ENCODE results near the gene TRPT1. TPM values are rescaled to one million over a fixed set of nuclear protein-coding genes. Genes with fewer than 3 reads are reported as not detected.
A peak's percentile ranks its signal among the peaks of the same experiment; 100 is the strongest.

TRPT1 gene
- total RNA-seq, 1 experiment from 2014 or later, result 58.8 TPM

GRCh38 chr11:64219354-64219684 lies 6.7 kb downstream of the TRPT1 start:
- CTCF ChIA-PET, result no interaction called here

GRCh38 chr11:64218628-64219353 lies 7.2 kb downstream of the TRPT1 start:
- Mint-ChIP-seq H3K4me3 (no peak overlapping the region), H3K27me3 (ENCODE audit: low read depth) (no peaks in the 10 kb centered on the region), H3K9me3 (no peaks in the 10 kb centered on the region), H3K4me1 (no peaks in the 10 kb centered on the region), H3K27ac (no peak overlapping the region), H3K36me3 (peaks cover 8% of the 10 kb centered on the region)
- POLR2A ChIA-PET, result interaction anchor here (1.2 kb wide), 1 partner anchor 12 kb away, joined by 4 read pairs; the partner anchor contains the start of gene FERMT3
- DNase-seq (ENCODE audit: low spot score) (no peak), ATAC-seq (no peak)
- TF ChIP-seq, protein P1, sequence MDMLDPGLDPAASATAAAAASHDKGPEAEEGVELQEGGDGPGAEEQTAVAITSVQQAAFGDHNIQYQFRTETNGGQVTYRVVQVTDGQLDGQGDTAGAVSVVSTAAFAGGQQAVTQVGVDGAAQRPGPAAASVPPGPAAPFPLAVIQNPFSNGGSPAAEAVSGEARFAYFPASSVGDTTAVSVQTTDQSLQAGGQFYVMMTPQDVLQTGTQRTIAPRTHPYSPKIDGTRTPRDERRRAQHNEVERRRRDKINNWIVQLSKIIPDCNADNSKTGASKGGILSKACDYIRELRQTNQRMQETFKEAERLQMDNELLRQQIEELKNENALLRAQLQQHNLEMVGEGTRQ (CRISPR knock-in tag; IDR thresholded peaks at IDR 0.05), result no peak
- TF ChIP-seq RORB (CRISPR knock-in tag; IDR thresholded peaks at IDR 0.05), result no peak
- CTCF ChIA-PET, result interaction anchor here (2.6 to 3.7 kb wide), 2 partner anchors 8 to 14 kb away, joined by 16 to 21 read pairs; partner anchors contain the start of genes NUDT22 and TRPT1

More at GRCh38 chr11:64219354-64219684, 6.7 kb downstream of the TRPT1 start:
- ATAC-seq (no peak), DNase-seq (ENCODE audit: low spot score) (no peak)
- H3K9me3 Mint-ChIP-seq, result no peaks in the 10 kb centered on the region
- no peaks in the 10 kb centered on the region for H3K27me3 Mint-ChIP-seq (ENCODE audit: low read depth)
- H3K27ac Mint-ChIP-seq, result no peak overlapping the region
- no peaks in the 10 kb centered on the region for H3K4me1 Mint-ChIP-seq
- POLR2A ChIA-PET, result interaction anchor here (1.2 kb wide), 1 partner anchor 12 kb away, joined by 4 read pairs; the partner anchor contains the start of gene FERMT3
- H3K36me3 Mint-ChIP-seq, result peaks cover 8% of the 10 kb centered on the region
- H3K4me3 Mint-ChIP-seq, result no peak overlapping the region
- TF ChIP-seq ZNF232 (CRISPR knock-in tag; IDR thresholded peaks at IDR 0.05), result no peak
- no peak for TF ChIP-seq NR3C1 (CRISPR knock-in tag; conservative IDR thresholded peaks at IDR 0.05; ENCODE audit: low read depth)
- no peak for TF ChIP-seq ZBTB21 (CRISPR knock-in tag; IDR thresholded peaks at IDR 0.05; ENCODE audit: borderline replicate concordance)

DNA sequence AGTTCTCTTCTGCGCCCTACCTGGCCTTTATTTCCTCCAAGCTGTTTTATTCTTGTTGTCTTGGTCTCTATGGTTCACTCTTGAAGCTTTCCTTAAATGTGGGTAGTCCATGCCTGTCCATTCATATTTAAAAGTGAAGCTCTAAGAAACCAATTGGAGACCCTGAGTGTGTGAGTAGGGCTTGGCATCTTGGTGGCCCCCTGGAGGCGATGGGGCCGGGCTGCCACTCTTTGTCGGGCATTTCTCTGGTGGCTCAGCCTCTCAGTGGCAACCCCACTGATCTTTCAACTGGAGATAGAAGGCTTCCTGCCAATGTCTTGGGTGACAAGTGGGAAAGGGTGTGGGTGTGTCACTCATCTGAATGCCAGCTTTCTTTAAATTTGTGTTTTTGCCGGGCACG lies 9.1 kb downstream of the TRPT1 start:
- ATAC-seq (peak; percentile 29; the same call in 1 of the 2 replicates), DNase-seq (ENCODE audit: low spot score) (no peak)
- no peak for TF ChIP-seq TEAD4 (CRISPR knock-in tag; IDR thresholded peaks at IDR 0.05)
- no peak for TF ChIP-seq OVOL2 (CRISPR knock-in tag; IDR thresholded peaks at IDR 0.05; ENCODE audit: borderline replicate concordance)
- no peak for TF ChIP-seq FOXJ3 (CRISPR knock-in tag; IDR thresholded peaks at IDR 0.05; ENCODE audit: borderline replicate concordance)
- TF ChIP-seq TEAD1 (CRISPR knock-in tag; IDR thresholded peaks at IDR 0.05), result no peak
- no peak for TF ChIP-seq MYBL2 (CRISPR knock-in tag; IDR thresholded peaks at IDR 0.05)
- no peak for TF ChIP-seq NFE2L1 (CRISPR knock-in tag; IDR thresholded peaks at IDR 0.05)
- TF ChIP-seq ZNF396 (CRISPR knock-in tag; IDR thresholded peaks at IDR 0.05; ENCODE audit: borderline replicate concordance), result no peak
- Mint-ChIP-seq H3K4me1 (no peaks in the 10 kb centered on the region), H3K9me3 (no peaks in the 10 kb centered on the region), H3K4me3 (no peak overlapping the region), H3K27ac (no peak overlapping the region), H3K27me3 (ENCODE audit: low read depth) (no peaks in the 10 kb centered on the region), H3K36me3 (peaks cover 8% of the 10 kb centered on the region)
- CTCF ChIA-PET, result interaction anchor here (0.6 to 3.7 kb wide), 10 partner anchors 10 to 216 kb away, joined by 3 to 21 read pairs (median 4); partner anchors contain the start of genes FERMT3, NUDT22, STIP1 and TRPT1
- POLR2A ChIA-PET, result interaction anchor here (0.6 to 1.1 kb wide), 2 partner anchors 35 to 1281 kb away, joined by 4 to 5 read pairs; no protein-coding TSS in a partner anchor

DNA sequence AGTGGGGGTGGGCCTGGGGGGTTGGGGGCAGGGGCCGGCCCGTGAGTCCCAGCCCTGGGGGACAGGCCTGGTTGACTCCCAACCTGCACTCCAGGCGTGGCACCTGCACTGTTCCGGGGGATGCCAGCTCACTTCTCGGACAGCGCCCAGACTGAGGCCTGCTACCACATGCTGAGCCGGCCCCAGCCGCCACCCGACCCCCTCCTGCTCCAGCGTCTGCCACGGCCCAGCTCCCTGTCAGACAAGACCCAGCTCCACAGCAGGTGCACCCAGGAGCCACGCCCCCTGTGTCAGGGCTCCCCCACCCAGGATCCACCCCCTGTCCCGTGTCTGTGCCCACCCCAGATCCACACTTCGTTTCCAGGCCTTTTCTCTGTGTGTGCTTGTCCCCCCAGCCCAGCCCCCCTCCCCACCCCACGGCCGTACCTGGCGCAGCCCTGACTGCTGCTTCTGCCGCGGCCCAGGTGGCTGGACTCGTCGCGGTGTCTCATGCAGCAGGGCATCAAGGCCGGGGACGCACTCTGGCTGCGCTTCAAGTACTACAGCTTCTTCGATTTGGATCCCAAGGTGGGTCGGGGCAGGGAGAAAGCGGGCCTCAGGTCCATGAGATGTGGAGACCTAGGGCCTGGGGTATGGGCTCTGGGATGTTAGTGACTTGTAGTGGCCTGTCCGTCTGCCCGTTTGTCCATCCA lies 14.7 kb downstream of the TRPT1 start:
- Mint-ChIP-seq H3K4me3 (no peak overlapping the region), H3K9me3 (no peaks in the 10 kb centered on the region), H3K27me3 (ENCODE audit: low read depth) (no peaks in the 10 kb centered on the region), H3K4me1 (no peaks in the 10 kb centered on the region), H3K27ac (no peak overlapping the region), H3K36me3 (peaks cover 7% of the 10 kb centered on the region)
- ATAC-seq (no peak), DNase-seq (ENCODE audit: low spot score) (no peak)
- POLR2A ChIA-PET, result no interaction called here
- CTCF ChIA-PET, result interaction anchor here (1.2 to 2.0 kb wide), 4 partner anchors 15 to 93 kb away, joined by 4 to 8 read pairs (median 4); partner anchors contain the start of genes NUDT22 and TRPT1
- TF ChIP-seq, protein P2, sequence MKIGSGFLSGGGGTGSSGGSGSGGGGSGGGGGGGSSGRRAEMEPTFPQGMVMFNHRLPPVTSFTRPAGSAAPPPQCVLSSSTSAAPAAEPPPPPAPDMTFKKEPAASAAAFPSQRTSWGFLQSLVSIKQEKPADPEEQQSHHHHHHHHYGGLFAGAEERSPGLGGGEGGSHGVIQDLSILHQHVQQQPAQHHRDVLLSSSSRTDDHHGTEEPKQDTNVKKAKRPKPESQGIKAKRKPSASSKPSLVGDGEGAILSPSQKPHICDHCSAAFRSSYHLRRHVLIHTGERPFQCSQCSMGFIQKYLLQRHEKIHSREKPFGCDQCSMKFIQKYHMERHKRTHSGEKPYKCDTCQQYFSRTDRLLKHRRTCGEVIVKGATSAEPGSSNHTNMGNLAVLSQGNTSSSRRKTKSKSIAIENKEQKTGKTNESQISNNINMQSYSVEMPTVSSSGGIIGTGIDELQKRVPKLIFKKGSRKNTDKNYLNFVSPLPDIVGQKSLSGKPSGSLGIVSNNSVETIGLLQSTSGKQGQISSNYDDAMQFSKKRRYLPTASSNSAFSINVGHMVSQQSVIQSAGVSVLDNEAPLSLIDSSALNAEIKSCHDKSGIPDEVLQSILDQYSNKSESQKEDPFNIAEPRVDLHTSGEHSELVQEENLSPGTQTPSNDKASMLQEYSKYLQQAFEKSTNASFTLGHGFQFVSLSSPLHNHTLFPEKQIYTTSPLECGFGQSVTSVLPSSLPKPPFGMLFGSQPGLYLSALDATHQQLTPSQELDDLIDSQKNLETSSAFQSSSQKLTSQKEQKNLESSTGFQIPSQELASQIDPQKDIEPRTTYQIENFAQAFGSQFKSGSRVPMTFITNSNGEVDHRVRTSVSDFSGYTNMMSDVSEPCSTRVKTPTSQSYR (CRISPR knock-in tag; IDR thresholded peaks at IDR 0.05), result no peak
- TF ChIP-seq NFE2L1 (CRISPR knock-in tag; IDR thresholded peaks at IDR 0.05), result no peak
- no peak for TF ChIP-seq CBFB (CRISPR knock-in tag; IDR thresholded peaks at IDR 0.05; ENCODE audit: low read depth)
- no peak for TF ChIP-seq ARID4B (CRISPR knock-in tag; IDR thresholded peaks at IDR 0.05; ENCODE audit: borderline replicate concordance)
- no peak for TF ChIP-seq CTCF (IDR thresholded peaks at IDR 0.05)
- TF ChIP-seq FOXJ3 (CRISPR knock-in tag; IDR thresholded peaks at IDR 0.05; ENCODE audit: borderline replicate concordance), result no peak
